Femur (tissue), 1 donor: Measurements from ENCODE around the gene PDLIM5.
"Not testable (repeated sequence)": the region's sequence is repeated elsewhere in the genome, so short reads cannot be mapped to it uniquely, and the experiment has no call there.

Experiments used
- DNase-seq: peaks from one replicate; pipeline ENCODE4 v3.0.0-alpha.2; 2017

Gene PDLIM5

DNA sequence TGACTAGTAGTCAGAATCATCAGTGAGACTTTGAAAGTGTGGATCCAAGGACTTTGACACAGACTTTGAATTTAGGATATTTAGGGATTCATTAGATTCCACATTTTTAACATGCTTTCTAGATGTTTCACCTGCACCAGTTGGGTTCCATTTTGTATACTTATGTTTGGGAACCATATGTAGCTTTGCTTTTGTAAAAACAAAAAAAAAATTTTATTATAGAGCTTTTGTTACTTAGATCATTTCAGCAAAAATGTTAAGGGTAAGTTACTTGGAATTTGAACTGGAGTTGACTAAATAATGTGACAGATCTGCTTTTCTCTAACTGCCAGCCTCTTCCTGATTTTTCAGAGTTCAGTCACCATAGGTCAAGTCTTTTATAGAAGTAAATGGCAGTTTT is 14.6 kb downstream of the PDLIM5 start:
- DNase-seq, result no peak

DNA sequence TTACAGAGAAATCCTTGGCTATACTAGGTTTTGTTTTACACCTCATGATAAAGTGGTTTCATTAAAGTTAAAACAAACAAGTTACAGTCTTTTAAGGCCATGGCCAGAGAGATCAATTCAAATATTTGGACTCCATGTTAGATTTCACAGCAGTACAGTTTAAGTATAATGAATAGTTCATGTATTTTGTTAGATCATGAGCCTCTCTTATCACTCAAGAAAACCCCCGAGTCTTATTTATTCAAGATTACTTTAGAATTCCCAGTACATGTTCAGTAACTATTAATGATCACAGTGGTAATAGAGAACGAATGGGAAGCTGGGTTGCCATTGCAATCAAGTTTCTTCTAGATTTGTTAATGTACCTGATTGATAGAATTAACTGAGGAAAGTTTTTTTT is 15.2 kb downstream of the PDLIM5 start:
- no peak for DNase-seq

DNA sequence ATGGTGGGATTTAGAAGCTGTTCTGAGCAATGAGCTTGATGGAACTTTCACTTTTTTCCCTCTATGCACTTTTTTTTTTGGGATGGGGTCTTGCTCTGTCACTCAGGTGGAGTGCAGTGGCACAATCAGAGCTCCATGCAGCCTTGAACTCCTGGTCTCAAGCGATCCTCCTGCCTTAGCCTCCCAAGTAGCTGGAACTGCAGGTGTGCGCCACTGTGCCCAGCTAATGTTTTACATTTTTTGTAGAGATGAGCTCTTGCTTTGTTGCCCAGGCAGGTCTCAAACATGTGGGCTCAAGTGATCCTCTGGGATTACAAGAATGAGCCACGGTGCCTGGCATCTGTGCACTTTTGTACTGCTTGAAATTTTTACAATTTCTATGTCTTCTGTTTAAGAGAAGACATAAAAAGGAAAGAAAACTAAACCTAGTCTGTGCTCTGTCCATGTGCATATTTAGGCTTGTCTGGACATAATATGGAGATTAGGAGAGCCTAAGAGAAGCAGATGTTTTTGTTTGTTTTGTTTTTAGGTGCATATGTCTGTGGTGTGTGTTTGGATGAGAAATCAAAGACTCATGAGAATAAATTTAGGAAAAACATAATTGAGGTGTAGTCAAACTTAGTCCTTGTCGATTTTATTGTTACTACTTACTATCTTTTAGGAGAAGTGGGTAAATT is 16.5 kb downstream of the PDLIM5 start:
- DNase-seq, result no peak

DNA sequence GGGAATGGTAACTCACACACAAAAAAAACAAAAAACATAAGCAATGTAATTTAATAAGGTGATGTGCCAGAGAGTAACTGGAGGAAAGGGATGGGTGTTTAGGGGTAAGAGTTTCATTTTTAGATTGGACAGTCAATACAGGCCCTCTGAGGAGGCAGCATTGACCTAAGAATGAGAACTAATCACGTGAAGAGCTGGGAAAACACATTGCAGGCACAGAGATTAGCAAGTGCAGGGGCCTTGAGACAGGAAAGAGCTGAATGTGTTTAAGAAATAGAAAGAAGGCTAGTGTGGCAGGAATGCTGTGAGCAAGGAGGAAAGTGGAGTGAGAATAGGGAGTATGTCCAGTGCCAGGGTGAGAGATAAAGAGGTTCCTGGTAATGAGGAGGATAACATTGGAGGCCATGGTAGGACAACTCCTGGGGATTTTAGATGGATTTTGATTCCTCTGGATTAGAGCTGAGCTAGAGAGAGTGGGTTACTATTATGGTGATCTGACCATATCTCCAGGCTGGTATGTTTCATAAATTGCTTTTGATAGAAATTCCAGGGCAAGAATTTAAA is 17.6 kb downstream of the PDLIM5 start:
- no peak for DNase-seq

DNA sequence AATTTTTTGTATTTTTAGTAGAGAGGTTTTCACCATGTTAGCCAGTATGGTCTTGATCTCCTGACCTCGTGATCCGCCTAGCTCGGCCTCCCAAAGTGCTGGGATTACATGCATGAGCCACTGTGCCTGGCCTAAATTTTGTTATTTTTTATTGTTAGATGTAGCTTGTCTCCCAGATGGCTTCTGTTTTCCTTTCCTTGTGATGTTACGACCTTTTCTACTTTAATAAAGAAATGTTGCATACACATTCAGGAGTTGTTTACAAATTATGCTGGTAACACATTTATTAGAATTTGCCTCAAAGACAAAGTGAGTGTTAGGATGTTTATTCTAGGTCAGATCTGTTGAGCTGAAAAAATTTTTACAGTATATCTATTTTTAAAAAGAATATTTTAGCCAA is 18.4 kb downstream of the PDLIM5 start:
- DNase-seq, result no peak

DNA sequence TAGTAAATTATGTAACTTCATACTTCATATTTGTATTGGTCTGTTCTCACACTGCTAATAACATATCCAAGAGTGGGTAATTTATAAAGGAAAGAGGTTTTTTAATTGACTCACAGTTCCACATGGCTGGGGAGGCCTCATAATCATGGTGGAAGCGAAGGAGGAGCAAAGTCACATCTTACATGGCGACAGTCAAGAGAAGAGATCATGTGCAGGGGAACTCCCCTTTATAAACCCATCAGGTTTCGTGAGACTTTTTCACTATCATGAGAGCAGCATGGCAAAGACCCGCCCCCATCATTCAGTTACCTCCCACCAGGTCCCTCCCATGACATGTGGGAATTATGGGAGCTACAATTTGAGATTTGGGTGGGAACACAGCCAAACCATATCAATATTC is 19.0 kb downstream of the PDLIM5 start:
- not testable (repeated sequence) for DNase-seq

DNA sequence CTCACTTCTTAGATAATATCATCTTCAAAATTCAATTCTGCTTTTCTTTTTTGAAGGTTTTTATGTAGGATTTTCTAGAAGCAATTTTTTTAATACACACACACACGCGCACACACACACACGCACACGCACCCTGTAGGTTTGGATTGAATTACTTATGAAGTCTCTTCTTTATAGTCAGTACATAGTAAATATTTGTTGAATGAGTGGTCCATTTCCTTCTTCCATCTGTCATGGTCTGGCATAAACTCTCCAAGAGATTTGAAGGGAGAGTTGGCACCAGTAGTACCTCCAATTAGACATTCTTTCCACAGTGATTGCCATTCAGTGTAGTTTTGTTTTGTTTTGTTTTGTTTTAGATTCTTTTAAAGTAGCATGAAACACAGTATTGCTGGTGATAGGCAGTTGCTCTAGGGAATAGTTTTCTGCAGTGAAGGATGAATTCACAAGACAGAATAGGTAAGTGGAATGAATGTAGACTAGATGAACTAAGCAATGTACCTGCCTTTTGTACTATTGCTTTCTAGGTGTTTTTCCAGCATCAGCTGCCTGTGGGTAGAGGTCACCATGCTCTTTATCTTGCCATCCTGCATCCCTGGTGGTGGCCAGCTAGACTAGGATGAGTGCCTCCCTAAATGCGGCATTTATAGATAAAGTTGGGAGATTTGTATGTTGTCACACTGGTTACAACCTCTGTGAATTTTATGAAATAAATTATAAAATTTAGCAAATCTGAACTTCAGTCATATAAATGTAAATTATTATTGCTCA is 20.5 kb downstream of the PDLIM5 start:
- DNase-seq, result no peak

DNA sequence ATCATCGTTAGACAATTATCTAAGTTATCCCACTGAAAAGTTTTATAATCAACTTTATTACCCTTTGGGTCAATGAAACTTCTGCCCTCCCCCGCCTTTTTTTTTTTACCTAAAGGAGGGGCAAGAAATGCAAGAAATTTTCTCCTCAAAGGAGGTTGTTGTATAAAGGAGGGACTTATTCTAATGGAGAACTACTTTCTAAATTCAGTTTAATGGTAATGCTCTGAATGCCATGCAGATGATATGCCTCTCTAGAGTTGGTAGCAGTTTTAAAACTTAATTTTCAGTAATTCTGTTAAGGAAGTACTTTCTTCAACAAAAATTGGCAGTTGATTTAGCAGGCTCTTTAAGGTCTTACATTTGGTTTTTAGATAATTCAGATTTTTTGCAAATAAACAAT is 23.3 kb downstream of the PDLIM5 start:
- DNase-seq, result no peak

DNA sequence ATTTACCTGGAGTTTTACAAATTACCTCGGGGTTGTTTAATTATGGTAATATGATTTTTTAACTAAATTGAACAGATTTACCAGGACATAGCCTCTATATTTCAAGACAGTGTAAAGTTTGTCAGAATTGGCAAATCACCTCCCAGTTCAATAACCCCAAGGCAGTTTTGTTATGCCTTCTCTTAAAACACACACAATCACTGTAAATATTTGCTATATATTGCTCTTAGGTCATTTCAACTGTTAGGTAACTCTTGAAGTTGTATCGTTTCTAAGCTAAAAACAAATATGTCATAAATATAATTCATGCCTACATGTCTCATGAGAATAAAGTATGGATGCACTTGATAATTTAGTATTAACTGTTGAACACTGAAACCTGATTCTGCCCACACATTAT is 24.1 kb downstream of the PDLIM5 start:
- DNase-seq, result no peak

DNA sequence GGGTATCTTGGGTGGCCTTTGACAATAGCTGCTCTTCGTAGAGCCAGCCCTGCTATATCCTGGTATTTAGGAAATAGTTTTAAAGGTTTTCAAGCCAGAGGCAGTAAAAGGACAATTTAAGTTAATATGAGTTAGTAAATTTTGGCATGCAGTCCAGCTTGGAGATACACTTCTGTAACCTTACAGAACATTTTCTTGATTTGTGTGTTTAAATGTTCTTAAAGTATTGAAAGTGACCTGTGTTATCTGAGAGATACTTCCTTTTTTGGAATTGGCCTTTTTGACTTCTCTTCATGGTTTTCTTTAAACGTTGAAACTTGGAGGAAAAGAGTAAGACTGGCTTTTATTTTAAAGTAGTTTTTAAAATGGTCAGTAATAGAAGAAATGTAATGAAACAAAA is 25.5 kb downstream of the PDLIM5 start:
- no peak for DNase-seq

DNA sequence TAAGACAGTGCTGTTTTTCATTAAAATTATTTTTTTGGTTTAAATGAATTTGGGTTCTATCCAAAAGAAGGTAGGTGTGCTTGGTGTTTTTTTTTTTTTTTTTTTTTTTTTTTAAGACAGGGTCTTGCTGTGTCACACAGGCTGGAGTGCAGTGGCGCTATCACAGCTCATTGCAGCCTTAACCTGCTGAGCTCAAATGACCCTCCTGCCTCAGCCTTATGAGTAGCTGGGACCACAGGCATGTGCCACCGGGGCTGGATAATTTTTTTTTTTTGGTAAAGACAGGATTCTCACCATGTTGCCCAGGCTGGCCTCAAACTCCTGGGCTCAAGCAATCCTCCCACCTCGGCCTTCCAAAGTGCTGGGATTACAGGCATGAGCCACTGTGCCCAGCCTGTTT is 27.1 kb downstream of the PDLIM5 start:
- DNase-seq, result not testable (repeated sequence)

DNA sequence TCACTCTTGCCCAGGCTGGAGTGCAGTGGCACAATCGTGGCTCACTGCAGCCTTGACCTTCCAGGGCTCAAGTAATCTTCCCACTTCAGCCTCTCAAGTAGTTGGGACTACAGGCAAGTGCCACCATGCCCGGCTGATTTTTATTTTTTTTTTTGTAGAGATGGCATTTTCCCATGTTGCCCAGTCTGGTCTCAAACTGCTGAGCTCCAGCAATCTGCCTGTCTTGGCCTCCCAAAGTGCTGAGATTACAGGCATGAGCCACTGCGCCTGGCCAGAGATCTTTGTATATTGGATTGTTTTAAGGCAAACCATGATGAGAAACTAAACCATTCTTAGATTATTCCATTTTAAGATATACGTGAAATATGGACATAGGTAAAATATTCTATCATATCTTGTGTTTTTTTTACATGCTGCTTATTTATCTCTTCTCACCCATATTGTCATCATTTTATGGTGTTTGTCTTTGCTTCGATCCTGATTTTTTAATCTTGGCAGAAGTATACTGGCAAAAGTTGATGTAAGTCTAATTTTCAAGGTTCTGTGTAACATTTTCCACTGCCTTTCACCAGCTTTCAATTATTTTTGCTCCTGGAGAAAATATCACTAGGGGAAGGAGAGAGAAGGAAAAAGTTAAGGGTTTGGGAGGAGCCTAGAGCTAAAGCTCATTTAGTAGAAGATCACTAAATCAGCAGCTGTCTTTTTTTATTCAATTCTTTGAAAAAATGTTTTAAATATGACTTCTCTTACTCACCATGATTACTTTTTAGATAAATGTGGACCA is 27.8 kb downstream of the PDLIM5 start:
- DNase-seq, result no peak

DNA sequence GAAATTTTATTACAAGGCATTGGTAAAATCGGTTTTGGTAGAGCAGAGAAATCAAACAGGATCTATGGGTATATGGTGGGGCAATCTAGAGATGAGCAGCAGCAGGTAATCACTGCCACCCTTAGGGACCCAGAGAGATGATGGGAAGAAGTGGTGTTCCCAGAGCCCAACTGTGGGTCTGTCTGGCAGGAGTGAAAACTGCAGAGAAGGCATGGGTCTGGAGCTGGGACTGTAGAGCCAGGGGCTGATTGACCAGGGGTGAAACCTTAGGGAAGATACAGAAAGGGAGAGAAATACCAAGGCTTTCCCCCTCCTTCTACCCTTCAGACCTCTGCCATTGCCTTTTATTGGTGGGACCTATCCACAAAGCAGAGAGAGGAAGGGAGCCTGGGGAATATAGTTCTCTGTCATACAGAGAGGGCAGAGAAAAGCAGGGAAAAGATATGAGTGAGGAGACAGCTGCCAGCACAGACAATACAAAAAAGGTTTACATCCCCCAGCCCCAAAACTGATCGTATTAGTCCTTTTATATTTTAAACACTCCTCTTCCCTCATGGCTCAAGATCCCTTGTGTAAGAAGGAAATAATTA is 28.7 kb downstream of the PDLIM5 start:
- no peak for DNase-seq

DNA sequence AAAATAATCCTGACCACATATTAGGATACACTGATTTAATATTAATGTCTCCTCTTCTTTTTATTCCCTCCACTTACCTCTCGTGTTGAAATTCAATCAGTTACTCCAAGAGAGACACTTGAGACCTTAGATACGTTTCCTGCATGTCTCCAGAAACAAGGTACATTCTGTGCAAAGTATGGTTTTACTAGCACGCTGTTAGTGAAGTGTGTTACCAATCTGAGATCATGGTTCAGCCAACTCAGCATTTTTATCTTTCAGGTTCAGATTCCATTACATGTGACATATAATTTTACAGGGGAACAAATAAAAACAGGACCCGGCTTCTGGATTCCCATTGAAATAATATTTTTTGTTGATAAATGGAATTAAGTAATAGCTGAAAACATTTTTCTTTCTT is 32.2 kb downstream of the PDLIM5 start:
- no peak for DNase-seq

DNA sequence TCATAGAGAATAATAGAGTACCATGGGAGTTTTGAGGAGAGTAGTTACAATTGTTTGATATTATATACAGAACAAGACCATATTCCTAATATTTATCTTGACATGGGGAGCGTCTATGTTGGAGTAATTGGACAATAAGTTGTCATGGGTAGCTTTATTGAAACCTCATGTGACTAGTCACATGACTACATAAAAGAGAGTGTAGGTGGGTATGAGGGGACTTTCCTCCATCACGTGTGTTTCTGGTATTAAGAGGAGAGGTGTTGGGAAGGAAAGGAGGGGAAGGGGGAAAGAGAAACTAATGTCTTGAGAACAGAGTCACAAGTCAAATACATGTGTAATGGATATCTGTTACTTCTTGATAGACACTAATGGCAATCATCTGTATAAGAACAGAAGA is 33.1 kb downstream of the PDLIM5 start:
- no peak for DNase-seq

DNA sequence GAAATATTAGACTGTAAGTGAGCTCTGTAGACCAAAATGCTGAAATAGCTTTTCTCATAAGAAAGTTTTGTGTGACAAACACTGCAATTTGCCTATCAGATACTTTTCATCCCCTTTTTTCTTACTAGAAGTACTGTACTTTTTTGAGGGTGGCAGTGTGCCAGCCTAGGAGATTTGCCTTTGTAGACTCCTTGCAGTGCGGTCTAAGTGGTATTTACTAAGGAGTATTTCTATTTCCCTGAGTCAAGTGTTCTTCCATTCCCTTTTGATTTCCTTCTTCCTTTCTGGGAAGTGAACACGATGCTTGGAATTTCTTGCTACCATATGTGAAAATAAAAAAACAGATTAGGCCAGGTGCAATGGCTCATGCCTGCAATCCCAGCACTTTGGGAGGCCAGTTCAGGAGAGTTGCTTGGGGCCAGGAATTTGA is 34.6 kb downstream of the PDLIM5 start:
- DNase-seq, result no peak

DNA sequence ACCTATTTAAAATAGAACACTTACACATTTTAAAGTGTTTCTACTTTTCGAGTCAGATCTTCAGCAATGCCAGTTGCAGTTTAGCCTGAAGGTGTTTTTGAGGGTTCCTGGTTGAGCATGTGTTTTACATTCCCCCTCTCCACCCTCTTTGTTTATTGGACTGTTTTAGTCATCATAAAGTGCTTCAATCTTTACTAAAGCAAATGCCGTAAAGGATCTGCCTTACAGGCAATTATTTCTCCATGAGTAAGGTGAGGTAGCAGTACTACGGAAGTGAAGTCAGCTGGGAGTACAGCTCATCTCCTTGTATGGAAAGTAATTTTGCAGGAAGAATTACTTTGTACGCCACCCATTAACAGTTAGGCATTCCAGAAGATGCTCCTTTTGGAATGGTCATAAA is 36.9 kb downstream of the PDLIM5 start:
- DNase-seq, result no peak

DNA sequence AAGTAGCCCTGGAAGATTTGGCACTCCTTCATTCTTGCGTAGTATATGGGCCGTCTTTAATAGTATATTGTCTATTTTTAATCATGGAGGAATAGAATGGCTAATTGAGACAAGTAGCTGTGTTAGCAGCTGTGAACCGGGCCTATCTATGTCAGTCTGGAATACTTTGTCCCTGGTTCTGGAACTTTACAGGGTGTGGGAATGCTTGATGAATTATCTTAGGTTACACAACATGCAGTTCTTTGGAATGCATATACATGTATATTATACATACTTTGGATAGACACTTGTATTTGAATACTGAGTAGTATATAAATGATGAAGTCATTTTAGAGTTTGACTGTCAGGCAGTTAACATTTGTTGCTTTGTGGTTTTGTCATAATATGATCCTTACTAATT is 37.4 kb downstream of the PDLIM5 start:
- DNase-seq, result no peak

DNA sequence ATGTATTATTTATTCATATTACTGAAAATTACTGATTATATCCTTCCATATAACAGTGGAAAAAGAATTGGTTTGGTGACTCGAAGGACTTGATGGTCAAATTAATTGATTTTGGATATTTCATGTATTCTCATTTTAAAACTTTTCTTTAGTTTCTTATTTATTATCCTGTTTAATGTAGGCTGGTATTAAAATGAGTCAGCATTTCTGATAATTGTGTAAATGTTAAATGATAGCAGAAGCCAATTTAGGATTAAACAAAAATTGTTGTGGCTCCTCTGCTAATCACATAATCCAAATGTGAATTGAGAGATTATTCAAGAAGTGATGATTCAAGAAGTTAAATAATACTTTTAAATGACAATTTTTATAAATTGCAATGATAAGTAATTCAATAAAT is 38.7 kb downstream of the PDLIM5 start:
- no peak for DNase-seq

DNA sequence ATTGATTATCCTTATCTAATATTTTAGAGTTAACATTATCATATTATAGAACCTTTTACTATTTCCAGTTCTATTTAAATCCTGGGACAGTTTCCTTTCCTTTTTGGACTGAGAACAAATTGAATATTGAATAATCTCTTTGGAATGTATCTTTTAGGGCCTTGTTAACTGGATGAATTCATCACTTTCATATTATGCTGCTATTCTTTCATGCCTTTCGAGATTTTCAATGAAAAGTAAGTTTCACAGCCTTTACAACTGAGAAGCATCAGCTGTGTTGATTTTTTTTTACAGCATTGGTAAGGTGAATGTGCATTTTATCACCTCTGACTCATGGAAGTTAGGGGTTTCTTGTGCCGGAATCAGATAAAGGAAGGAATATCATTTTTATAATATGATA is 39.6 kb downstream of the PDLIM5 start:
- DNase-seq, result no peak

DNA sequence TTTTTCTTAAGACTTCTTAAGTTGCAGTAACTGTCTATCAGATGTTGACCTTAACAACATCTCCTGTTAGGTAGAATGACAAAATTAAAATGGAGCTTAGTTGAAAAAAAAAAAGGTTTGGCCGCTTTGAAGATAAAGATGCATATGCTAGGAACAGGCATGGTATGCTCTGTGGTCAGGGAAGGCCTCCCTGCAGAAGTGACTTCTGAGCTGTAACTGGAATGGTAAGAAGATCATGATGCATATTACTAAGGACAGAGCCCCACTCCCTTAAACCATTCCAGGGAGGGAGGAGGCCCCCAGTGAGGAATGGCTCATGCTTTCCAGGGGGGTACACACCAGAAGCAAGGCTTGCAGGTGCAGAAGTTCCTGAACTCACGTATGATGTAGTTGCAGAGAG is 43.7 kb downstream of the PDLIM5 start:
- DNase-seq, result no peak

DNA sequence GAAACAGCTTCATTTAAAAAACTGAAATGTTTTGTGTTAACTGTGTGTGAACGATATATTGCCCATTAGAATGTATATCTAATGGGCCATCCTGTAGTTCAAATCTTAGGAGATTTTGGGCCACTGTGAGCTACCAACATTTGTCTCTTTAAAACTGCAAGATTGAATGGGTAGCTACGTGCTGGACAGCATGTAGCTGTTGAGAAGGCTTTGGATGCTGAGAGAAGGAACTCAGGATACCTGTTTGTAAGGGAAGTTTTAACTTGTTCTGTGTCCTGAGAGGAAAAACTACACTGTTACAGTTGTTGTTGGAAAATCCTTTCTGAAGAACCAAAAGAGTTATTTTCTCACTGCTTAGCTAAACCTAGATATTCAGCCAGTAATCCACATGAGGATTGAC is 45.9 kb downstream of the PDLIM5 start:
- DNase-seq, result no peak

DNA sequence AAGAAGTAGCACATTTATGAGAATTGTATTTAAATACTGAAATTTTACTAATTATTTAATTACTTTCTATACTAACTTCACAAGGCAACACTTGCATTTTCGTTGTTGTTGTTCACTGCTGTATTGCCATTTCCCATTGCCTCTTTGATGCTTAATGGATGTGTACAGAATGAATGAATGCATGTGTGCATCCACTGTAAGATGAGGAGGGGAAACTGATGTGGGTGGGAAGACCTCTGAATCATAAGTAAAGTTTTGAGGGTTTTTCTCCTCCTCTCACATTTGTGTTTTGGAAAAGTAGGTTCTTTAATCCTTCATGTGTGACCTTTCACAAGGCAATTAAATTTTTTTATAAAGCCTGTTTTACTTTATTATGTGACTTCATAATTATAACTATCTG is 46.8 kb downstream of the PDLIM5 start:
- no peak for DNase-seq
